Chondrocyte (in vitro differentiated cells): ENCODE data around the gene CLDN24. TPM values are rescaled to one million over a fixed set of nuclear protein-coding genes. Genes with fewer than 3 reads are reported as not detected.

Experiments
- DNase-seq: peaks from one replicate; pipeline ENCODE4 v3.0.0; 2021; ENCODE audit warnings: mixed read lengths, low spot score
- H3K27ac Mint-ChIP-seq: one replicate; pipeline ENCODE4 v1.8.0; 2021; ENCODE audit warnings: mild to moderate bottlenecking, moderate library complexity, mixed read lengths; ENCODE audit not compliant: unreplicated experiment
- H3K27me3 Mint-ChIP-seq: 2 replicates; pipeline ENCODE4 v1.8.0; 2021; ENCODE audit warnings: low read depth, mixed read lengths
- H3K36me3 Mint-ChIP-seq: 2 replicates; pipeline ENCODE4 v1.8.0; 2021; ENCODE audit warnings: low read depth, mixed read lengths
- H3K4me1 Mint-ChIP-seq: 2 replicates; pipeline ENCODE4 v1.8.0; 2021; ENCODE audit warnings: low read depth, mild to moderate bottlenecking, mixed read lengths
- H3K4me3 Mint-ChIP-seq: one replicate; pipeline ENCODE4 v1.8.0; 2021; ENCODE audit warnings: mild to moderate bottlenecking, moderate library complexity, mixed read lengths; ENCODE audit not compliant: unreplicated experiment
- H3K9me3 Mint-ChIP-seq: 2 replicates; pipeline ENCODE4 v1.8.0; 2021; ENCODE audit warnings: low read depth, mixed read lengths
- CTCF ChIP-seq: fragments of 200-600 bp; sonication (generic); IDR thresholded peaks from 2 replicates; pipeline ENCODE4 v1.5.0; 2021; ENCODE audit warnings: antibody characterized with exemption, mild to moderate bottlenecking, moderate library complexity
- total RNA-seq: library from RNA; stranded (reverse); gene quantifications from 3 replicates; pipeline ENCODE4 v1.2.1, GENCODE V29; 2021

CLDN24 gene
- total RNA-seq, 1 donor from 2014 or later = not detected

GRCh38 chr4:183321516-183321915 lies 710 bp downstream of the CLDN24 start:
- Mint-ChIP-seq H3K36me3 (peaks cover 2% of the 10 kb centered on the region), H3K4me1 (peaks cover 2% of the 10 kb centered on the region), H3K27me3 (no peaks in the 10 kb centered on the region), H3K27ac (no peak overlapping the region), H3K9me3 (peaks cover 8% of the 10 kb centered on the region), H3K4me3 (no peak overlapping the region)
- no peak for TF ChIP-seq CTCF
- DNase-seq = no peak

- Mint-ChIP-seq H3K9me3 (peaks cover 3% of the 10 kb centered on the region), H3K36me3 (no peaks in the 10 kb centered on the region), H3K27ac (no peak overlapping the region), H3K27me3 (no peaks in the 10 kb centered on the region), H3K4me3 (no peak overlapping the region), H3K4me1 (no peaks in the 10 kb centered on the region)
- no peak for DNase-seq
- no peak for TF ChIP-seq CTCF
Measured at GRCh38 chr4:183321079-183321478, 1.1 kb downstream of the CLDN24 start.

GRCh38 chr4:183320211-183321059 lies 1.8 kb downstream of the CLDN24 start, which contains the start of gene CLDN22:
TSS of gene CLDN22 (minus strand) at chr4:183320276. CDS start at chr4:183320218, 58 bp downstream.
- Mint-ChIP-seq H3K4me1 (no peaks in the 10 kb centered on the region), H3K27me3 (no peaks in the 10 kb centered on the region), H3K36me3 (peaks cover 3% of the 10 kb centered on the region), H3K9me3 (no peaks in the 10 kb centered on the region), H3K27ac (no peak within 1 kb of the TSS), H3K4me3 (no peak within 1 kb of the TSS)
- DNase-seq = no peak
- TF ChIP-seq CTCF = no peak

- Mint-ChIP-seq H3K4me1 (no peaks in the 10 kb centered on the region), H3K27me3 (no peaks in the 10 kb centered on the region), H3K27ac (no peak overlapping the region), H3K4me3 (no peak overlapping the region), H3K9me3 (no peaks in the 10 kb centered on the region), H3K36me3 (peaks cover 12% of the 10 kb centered on the region)
- TF ChIP-seq CTCF = no peak
- no peak for DNase-seq
Measured at GRCh38 chr4:183318656-183319055, 3.6 kb downstream of the CLDN24 start.

GRCh38 chr4:183314806-183315205 lies 7.4 kb downstream of the CLDN24 start:
- DNase-seq = no peak
- H3K27me3 Mint-ChIP-seq = no peaks in the 10 kb centered on the region
- no peak overlapping the region for H3K27ac Mint-ChIP-seq
- H3K4me1 Mint-ChIP-seq = no peaks in the 10 kb centered on the region
- no peak overlapping the region for H3K4me3 Mint-ChIP-seq
- TF ChIP-seq CTCF = no peak
- peaks cover 26% of the 10 kb centered on the region for H3K36me3 Mint-ChIP-seq
- no peaks in the 10 kb centered on the region for H3K9me3 Mint-ChIP-seq
